Hindlimb muscle (tissue), 1 donor: ENCODE results near the gene PRDM15. TPM values are rescaled to one million over a fixed set of nuclear protein-coding genes. Genes with fewer than 3 reads are reported as not detected.

Source experiments
- DNase-seq: peaks from one replicate; pipeline ENCODE4 v3.0.0-alpha.2; 2013
- polyA plus RNA-seq: library from polyadenylated mRNA; unstranded; fragments of 120-200 nt; gene quantifications from one replicate; pipeline ENCODE4 v1.2.1, GENCODE V29; 2013; ENCODE audit not compliant: insufficient read length

PRDM15 gene
- polyA plus RNA-seq, 1 donor, result 4.5 TPM

DNA sequence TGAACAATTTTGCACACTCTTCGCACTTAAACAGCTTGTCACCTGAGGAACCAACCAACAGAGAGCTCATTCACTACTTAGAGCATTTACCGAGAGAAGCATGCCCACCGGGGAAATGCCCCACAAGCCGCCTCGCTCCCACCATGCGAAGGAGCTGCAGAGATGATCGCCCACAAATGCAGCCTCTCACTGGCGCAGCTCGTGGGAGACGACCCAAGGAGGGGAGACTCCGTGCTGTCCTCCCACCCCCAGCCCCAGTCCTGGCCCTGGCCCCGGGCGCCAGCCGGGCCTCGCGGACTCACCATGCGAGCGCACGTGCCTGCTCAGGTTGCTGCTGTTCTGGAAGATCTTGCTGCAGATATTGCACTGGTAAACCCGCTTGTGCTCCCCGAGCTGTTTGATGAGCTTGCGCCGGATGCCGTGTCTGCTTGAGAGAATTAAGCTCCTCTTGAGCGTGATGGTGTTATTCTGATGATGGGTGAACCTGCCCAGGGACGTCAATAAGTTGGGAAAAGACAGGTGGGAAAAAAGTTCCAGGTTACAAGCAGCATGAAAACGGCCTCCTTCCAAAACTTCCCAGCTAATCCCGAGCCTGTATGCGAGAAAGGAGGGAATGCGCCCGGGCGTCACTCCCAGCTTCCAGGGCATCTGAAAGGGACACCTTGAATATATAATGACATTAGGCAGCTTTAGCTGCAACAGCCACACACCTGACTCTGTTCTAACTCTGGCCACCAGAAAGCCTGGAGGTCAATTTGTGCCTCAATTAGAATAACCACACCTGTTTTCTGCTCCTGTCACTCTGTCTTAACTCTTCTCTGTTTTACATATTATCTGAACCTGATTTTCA lies 42.8 kb downstream of the PRDM15 start:
- no peak for DNase-seq

DNA sequence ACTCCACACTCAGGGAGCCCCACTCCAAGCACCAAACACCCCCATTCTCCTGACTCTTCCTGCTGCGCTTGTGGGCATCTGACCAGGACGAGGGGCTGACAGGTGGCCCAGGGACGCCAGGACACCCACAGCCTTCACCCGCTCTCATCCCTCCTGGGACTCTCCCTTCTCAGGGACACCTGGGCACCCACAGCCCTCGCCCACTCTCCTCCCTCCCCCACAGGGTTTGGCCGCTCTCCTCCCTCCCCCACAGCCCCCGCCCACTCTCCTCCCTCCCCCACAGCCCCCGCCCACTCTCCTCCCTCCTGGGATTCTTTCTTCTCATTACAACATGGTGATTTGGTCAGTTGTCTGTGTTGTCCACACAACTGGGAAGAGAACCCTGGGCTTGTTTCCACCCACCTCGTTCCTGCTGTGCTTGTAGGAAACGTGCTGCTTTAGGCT lies 43.4 kb downstream of the PRDM15 start:
- no peak for DNase-seq

DNA sequence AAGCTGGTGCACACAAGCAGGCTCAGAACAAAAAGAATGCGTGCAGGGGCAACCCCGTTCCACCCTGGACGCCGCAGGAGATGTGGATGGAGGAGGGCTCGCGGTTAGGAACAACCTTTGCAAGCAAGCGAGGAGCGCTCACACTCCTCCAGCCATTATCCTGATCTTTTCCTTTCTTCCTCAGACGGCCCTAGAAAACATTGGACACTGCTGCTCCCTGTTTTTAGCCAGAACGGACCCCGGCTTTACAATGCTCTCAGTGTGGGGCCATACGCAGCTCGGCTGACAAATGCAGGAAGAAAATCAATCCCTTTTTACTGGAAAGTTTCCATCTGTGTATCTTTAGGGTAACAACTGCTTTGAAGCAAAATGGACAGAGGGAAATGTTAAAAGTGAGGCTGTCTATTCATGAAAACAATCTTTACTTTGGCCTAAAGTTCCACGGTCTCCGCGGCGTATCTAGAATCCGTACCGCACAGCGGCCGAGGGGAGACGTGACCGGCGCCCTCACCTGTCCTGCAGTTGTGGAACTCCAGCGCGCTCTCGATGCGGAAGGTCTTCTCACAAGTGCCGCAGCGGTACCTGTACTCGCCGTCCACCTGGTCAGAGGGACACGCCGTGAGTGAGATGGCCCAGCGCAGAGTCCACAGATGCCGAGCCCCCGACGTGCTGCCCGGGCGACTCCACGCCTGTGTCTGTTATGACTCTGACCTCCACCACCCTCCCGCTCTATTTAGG lies 44.0 kb downstream of the PRDM15 start:
- no peak for DNase-seq

DNA sequence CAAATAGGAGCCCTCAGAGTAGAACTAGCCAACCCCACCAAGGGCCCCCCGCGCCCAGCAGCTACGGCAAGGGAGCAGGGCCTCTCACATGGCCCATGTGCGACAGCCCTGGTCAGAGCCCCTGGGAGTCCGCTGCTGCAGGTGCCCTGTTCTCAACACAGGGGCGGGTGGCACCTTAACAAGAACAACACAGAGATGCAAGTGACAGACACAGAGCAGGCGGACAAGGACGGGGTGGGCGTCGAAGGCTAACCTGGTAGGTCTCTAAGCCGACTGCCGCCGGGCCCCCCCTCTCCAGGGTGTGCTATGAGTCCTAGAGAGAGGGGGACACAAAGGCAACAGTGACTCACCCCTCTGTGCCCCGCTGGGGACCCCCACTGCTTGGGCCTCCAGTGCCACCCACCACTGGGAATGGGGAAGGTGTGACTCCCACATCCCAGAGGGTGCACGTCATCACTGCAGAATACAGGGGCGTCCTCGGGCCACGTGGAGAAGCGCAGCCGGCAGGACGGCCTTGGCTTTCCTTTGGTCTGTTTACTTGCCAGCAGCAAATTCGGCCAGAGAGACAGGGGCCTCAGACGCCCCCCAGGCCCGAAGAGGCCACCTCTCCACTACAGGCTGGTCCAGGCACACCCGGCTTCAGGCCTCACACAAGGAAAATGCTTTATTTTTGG lies 44.8 kb downstream of the PRDM15 start:
- no peak for DNase-seq

DNA sequence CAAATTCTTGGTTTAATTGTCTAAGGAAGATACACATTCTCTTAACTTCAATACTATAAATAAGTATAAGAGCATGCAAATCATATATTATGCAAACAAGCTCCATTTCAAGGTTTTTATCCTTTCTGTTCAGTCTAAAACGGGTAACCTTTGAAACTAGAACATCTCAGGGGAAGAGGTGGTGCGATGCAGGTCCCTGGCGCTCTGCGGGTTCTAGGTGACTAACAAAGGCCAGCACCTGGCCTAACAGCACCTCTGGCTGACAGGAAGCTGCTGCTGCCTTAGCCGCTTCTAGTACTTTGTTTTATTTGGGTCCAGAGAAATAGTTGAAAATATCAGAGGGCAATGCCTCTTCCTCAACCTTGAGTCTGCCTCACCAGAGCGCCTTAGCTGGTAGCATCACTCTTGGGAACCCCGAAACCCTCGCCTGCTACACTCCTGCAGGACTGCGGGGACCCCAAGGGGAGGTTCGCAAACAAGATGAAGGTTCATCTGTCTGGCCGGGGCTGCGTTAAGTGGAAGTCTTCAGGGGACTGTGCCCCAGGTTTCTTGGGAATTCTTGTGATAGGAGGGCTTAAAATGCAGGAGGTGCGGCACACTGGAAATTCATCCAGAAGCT lies 45.5 kb downstream of the PRDM15 start:
- no peak for DNase-seq

DNA sequence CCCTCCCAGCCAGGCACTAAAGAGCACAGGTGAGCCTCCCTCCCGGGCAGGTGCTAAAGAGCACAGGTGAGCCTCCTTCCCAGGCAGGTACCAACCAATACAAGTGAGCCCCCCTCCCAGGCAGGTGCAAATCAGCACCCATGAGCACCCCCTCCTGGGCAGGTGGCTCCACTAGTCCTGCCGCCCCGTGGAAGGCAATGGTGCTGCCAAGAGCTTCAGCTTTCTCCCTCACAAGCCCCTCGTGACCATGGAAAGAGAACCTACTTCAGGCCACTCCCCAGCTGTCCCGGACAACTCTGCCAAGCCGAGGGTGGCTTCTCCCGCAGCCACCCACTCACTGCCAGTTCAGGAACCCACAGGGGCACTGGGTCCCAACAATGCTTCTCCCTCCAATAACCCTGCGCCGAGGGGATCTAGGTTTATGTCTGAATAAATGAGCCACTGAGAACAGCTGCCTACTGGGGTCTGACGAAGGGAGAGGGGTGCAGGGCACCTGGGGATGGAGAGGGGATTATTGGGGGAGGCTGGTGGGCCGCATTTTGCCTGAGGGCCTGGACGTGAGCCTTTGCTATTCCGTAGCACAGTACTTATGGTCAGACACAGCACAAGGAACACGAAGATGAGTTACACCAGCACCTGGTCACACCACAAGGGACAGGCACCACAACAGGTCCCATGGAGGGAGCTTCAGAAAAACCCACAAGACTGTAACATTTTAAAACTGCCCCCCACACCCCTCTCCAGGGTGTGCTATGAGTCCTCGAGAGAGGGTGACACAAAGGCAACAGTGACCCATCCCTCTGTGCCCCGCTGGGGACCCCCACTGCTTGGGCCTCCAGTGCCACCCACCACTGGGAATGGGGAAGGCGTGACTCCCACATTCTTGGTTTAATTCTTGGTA lies 46.3 kb downstream of the PRDM15 start:
- no peak for DNase-seq

DNA sequence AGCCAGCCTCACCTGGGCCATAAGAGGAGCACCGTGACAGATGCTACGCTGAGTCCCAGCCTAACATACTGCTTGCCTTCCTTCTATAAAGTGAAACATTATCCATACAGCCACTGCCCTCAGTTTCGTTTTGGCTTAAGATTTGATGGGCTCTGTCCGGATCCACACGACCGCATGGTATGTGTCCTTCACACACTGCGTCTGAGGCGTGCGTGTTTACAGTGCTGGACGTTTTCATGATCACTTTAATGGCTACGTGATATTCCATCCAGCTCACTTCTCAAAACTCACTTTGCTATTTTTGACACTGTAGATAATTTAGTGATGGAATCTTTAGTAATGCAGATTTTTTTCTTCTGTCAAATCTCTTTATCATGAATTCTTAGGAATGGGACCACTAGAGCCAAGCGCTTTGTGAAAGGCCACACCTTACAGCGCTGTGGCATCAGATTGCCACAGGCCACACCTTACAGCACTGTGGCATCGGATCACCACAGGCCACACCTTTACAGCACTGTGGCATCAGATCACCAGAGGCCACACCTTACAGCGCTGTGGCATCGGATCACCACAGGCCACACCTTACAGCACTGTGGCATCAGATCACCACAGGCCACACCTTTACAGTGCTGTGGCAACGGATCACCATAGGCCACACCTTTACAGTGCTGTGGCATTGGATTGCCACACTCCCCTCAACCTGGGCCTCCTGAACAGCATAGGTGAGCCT lies 47.1 kb downstream of the PRDM15 start:
- no peak for DNase-seq

DNA sequence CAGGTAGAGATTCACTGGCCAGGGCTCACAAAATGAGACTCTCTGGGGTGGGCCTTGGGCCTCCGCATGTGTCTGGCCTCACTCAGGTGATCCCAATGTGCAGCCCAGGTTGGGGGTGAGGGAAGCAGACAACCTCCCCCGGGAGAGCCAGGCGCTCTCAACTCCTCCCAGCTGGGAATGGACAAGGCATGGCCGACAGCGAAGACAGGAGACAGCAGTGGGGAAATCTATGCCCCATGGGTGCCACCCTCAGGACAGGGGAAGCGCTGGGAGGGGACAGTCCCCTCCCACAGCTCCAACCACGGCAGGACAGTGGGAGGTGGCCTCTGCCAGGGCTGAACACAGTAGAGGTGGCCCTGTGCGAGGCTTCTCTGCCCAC lies 47.7 kb downstream of the PRDM15 start:
- DNase-seq, result no peak

DNA sequence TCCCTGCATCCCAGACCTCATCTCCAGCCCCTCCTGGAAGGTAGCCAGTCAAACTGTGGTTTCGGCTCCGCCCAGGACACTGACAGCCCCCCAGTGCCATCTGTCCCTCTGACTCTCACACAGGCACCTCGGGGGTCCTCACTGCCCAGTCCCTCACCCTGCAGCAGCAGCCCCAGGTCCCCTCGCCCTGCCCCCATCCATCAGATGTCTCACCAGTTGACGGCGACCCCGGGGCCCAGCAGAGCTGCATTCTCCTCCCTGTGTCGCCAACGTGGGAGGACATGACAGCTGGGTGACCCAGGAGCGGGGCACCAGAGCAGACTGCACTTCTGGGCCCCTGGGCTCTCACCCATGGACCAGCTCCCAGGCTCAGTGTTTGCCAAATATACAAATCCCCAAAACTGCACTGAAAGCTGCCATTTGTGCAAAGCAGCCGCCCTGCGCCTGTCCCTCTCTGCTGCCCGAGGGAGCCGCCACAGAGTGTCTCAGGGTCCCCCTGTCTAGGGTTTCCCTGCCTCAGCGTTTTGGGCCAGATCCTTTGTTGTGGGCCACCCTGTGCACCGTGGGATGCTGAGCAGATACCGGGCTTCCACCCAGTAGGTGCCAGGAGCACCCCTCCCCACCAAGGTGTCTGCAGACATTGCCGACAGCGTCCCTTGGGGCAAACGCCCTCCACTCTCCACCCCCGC lies 48.2 kb downstream of the PRDM15 start:
- DNase-seq, result no peak

DNA sequence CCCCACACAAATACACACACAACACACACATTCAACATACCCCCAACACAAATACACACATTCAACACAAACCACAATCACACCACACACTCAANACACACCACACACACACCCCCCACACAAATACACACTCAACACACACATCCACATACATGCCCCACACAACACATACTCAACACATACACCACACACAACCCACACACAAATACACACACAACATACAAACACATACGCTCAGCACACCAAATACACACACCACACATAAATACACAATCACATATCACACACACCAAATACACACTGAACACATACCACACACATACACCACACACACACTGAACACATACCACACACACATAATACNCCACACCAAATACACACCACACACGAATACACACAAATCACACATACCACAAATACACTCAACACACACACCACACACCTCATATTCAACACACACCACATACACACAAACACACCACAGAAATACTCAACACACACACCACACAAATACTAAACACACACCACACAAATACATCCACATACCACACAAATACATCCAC lies 48.9 kb downstream of the PRDM15 start:
- no peak for DNase-seq

DNA sequence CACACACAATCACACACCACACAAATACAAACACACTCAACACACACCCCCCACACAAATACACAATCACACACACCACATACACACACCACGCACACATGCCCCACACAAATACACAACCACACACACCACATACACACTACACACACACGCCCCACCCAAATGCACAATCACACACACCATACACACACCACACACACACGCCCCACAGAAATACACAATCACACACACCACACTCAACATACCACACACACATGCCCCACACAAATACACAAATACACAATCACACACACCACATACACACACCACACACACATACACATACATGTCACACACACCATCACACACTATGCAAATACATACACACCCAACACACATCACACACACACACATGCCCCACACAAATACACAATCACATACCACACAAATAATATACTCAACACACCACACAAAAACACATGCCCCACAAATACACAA lies 50.2 kb downstream of the PRDM15 start:
- no peak for DNase-seq

DNA sequence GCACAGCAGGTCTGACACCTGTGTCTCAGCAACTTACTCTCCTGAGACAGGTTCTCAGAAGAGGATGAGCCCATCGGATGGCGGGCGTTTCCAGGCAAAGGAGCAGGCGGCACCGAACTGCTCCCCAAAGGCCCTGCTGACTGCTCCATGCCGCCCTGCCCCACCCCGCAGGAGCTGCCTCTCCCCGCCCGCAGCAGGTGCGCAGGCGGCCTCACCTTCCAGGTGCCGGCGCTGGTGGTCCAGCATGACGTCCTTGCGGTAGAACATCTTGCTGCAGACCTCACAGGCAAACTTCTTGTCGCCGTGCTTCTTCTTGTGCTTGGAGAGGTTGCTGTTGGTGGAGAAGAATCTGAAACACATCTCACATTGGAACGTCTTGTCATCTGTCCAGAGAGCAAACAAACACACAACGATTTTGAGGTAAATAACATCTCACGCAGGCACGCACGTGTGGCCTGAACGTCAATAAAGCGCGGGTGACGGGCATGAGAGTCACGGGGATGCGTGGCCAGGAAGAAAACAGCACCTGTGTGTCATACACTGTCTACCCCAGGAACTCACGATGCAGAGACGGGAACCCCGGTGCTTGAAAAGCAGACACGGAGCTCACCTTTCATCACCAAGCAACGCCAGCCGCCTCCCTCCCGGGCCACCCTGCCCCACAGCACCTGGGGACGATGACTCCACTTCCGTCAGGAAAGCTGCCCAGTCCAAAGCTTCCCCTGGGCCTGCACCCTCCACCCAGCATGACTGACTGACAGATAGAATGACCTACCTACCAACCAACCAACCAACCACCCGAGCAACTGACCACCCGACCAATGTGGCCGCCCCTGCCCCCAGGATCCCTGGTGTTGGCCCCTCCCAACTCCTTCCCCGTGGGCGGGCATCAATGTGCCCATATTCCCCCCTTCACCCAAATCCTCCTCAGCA lies 50.9 kb downstream of the PRDM15 start:
- no peak for DNase-seq

DNA sequence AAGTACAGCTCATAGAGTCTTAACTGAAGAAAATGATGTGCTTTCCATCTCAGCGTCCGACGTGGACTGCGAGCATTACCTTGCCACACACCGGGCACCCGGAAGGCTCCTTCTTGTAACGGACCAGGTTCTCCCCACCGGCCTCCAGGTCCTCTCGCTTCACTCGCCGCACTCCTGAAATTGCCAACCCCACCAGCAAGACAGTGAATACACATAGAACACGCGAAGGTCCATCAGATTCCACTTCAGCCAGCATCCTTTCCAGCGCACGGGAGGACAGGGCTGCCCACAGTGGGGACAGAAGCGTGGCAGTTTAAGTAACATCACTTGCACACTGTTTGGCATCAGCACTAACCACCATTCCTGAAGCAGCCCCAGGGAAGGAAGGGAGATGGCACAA lies 53.3 kb downstream of the PRDM15 start:
- DNase-seq, result no peak

DNA sequence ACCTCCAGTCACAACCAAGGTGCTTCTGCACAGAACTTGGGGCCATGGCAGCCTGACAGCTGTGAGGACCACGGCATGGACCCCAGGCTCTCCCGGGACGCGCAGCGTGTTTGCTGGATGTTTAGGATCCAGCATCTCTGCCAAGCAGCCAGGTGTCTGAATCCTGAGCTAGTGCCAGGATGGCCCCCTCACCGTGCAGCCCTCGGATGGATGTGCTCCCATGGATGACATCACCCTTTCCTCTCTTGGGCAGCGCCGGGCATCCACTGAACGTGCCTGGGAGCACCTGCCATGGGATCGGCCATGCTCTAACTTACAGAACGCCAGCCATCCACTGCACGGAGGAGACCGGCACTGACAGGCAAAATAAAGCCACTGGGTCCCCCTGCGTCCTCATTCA lies 53.9 kb downstream of the PRDM15 start:
- no peak for DNase-seq

DNA sequence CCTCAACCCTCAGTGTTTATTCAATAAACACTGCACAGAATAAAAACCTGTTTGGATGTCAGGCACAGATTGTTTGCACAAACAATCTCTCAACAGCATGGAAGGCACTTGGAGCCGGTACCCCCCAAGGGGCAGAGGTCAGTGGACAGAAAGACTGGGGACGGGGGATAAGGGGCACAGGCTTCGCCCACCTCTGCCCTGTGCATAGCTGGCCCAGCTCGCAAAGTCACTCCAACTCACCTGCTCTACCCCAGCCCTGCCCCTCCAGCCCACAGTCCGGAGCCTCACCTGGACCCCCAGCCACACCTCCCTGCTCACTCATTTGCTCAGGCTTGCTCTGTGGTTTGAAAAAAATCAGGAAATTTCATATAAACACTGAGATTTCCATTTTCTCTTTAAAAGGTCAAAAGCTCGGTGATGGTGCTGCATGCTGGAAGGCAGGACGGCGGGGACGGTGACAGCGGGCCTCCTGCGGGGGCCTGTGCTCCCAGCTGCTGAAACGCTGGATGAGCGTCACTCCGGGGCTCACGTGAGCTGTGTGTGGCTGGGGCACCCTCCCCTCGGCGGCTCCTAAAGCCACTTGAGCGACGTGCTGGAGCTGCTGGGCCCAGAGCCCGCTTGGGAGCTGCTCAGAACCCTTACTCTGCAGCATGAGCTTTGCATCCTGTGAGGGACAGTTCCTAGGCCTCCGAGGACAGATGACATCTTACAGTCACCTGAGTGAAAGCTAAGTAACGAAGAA lies 54.5 kb downstream of the PRDM15 start:
- DNase-seq, result no peak

DNA sequence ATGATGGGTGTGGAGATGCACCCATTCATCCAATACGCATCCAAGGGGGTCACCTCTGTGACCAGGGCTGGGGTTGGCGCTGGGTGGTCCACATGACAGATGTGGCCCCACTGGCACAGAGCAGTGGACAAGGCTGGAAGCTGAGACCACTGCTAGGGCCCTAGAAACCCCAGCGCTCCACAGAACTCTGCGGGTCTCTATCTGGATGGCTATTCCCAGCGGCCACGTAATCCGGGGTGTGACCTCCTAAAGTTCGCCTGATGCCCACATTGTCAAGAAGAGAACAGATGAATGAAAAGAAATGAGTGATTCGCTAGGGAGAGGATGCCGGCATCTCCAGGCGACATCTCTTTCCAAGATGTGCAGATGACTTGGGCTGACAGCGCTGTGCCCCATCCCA lies 55.2 kb downstream of the PRDM15 start:
- DNase-seq, result no peak

DNA sequence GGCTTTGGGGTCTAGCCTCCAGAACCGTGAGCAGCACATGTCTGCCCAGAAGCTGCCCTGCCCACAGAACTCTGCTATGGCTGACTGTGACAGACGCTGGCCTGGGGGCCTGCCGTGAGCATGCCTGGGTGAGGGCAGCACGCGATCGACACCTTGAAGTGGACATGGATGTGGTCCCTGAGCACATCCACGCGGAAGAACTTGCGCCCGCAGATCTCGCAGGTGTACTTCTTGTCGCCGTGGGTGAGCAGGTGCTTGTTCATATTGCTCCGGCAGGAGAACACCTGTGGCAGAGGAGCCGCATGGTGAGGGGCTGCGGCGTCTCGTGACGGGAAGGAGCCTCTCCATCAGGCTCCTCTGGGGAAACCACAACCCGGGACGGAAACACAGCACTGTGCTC lies 56.0 kb downstream of the PRDM15 start:
- no peak for DNase-seq

DNA sequence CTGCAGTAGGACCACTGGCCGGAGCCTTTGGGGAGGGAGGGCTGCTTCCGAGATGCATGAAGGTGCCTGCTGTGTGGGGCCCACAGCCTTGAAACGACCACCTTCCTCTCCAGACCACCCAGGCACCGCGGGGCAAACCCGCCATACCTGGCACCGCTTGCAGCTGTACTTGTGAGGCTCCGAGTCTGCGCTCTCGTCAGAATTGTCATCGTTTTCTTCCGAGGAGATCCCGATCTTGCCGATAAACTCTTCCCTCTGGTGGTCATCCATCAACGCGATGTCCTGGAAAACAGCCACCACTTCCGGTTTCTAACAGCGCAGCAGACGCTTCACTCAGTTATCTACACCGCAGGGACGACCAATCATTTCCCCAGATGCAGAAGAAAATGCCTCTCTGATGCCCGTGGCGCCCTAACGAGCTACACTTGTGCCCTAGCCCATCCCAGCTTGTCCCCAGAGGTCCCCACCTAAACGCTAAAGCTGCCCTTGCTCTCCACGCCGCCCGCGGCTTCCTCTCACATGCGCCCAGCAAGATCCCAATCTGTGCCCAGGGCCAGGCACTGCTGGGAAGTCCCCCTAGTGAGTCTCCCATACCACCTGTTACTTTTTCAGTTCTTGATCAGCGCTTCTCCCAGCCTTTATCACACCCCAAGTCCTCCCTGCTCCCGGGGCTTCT lies 57.2 kb downstream of the PRDM15 start:
- no peak for DNase-seq
